Endothelial cell of umbilical vein (primary cell): ENCODE results near the gene HOXC12. TPM values are rescaled to one million over a fixed set of nuclear protein-coding genes. Genes with fewer than 3 reads are reported as not detected.

Experiments
- BruUV-seq: library from RNA; stranded (reverse); fragments of 400-500 nt; replicated peaks from 2 replicates; lab custom pipeline; 2021; lab: Mats Ljungman, UMichigan
- CTCF ChIA-PET: fragments of 300-600, 350-600 bp; sonication (Branson Sonifier 250); formaldehyde crosslinking; loops from one replicate; lab custom pipeline; 2021; ENCODE audit warnings: antibody characterized with exemption, inconsistent platforms; lab: Charles Lee
- POLR2A ChIA-PET: fragments of 300-600, 350-600 bp; sonication (Branson Sonifier 250); formaldehyde crosslinking; loops from one replicate; lab custom pipeline; 2021; ENCODE audit warnings: antibody characterized with exemption, inconsistent platforms; lab: Charles Lee
- DNase-seq: peaks from one replicate; pipeline ENCODE4 v3.0.0-alpha.2; 2011; ENCODE audit warnings: low read depth, low spot score
- FAIRE-seq: peaks from 2 replicates; lab custom pipeline; 2011; peaks lifted over from hg19 to GRCh38; lab: Jason Lieb, UNC
- H2AFZ ChIP-seq: 2 replicates; pipeline ENCODE4 v1.6.0; 2012; ENCODE audit warnings: low read depth, low read length, control low read depth, inconsistent platforms
- H3K27ac ChIP-seq: 2 replicates; pipeline ENCODE4 v1.5.1; 2011; ENCODE audit warnings: low read depth, mild to moderate bottlenecking, control low read depth, low read length, moderate library complexity; ENCODE audit not compliant: insufficient read depth
- H3K27me3 ChIP-seq, 2 experiments: 2 replicates each; pipeline versions ENCODE4 v1.6.0 to v1.6.1; 2011; ENCODE audit warnings: low read length in 2 of 2, mixed read lengths in 1 of 2; ENCODE audit not compliant: control insufficient read depth in 2 of 2, insufficient read depth in 2 of 2
- H3K36me3 ChIP-seq, 2 experiments: 2 replicates in 1 of 2; 3 replicates in 1 of 2; pipeline ENCODE4 v1.5.1; 2011; ENCODE audit warnings: low read length in 2 of 2, mild to moderate bottlenecking in 1 of 2, moderate library complexity in 1 of 2; ENCODE audit not compliant: control insufficient read depth in 2 of 2, insufficient read depth in 2 of 2; ENCODE audit errors: extremely low read depth in 1 of 2
- H3K4me1 ChIP-seq: 3 replicates; pipeline ENCODE4 v1.5.1; 2011; ENCODE audit warnings: mild to moderate bottlenecking, low read length; ENCODE audit not compliant: control insufficient read depth, insufficient read depth; ENCODE audit errors: extremely low read depth
- H3K4me2 ChIP-seq: 2 replicates; pipeline ENCODE4 v1.6.1; 2011; ENCODE audit warnings: low read length, control low read depth, mixed read lengths; ENCODE audit not compliant: insufficient read depth
- H3K4me3 ChIP-seq, 3 experiments: fragments of 200-600 bp in 1 of 3; sonication (generic), shearing (Covaris generic) in 1 of 3; replicated peaks in 1 of 3; 2 replicates each; pipeline ENCODE4 v1.5.1; 2011 to 2016; ENCODE audit warnings: control low read depth in 3 of 3, low read length in 3 of 3, mild to moderate bottlenecking in 2 of 3, inconsistent platforms in 1 of 3, low read depth in 1 of 3, moderate library complexity in 1 of 3; ENCODE audit not compliant: insufficient read depth in 1 of 3
- H3K79me2 ChIP-seq: 2 replicates; pipeline ENCODE4 v1.6.0; 2012; ENCODE audit warnings: low read length, inconsistent platforms; ENCODE audit not compliant: control insufficient read depth, insufficient read depth
- H3K9ac ChIP-seq: replicated peaks from 2 replicates; pipeline ENCODE3; 2011; ENCODE audit warnings: low read length, control low read depth; ENCODE audit not compliant: insufficient read depth; ENCODE audit errors: extremely low read depth
- H3K9me1 ChIP-seq: replicated peaks from 3 replicates; pipeline ENCODE4 v1.6.0; 2011; ENCODE audit warnings: mild to moderate bottlenecking, low read length; ENCODE audit not compliant: control insufficient read depth, insufficient read depth; ENCODE audit errors: extremely low read depth
- H3K9me3 ChIP-seq: replicated peaks from 2 replicates; pipeline ENCODE4 v1.5.1; 2012; ENCODE audit warnings: low read length, inconsistent platforms; ENCODE audit not compliant: control insufficient read depth, insufficient read depth
- H4K20me1 ChIP-seq: replicated peaks from 2 replicates; pipeline ENCODE3; 2011; ENCODE audit warnings: mild to moderate bottlenecking, low read length; ENCODE audit not compliant: control insufficient read depth, insufficient read depth; ENCODE audit errors: extremely low read depth
- CTCF ChIP-seq, 2 donors: IDR thresholded peaks; 1 replicate in 1 of 2; 2 replicates in 1 of 2; pipeline ENCODE4 v1.5.1; 2011; ENCODE audit warnings: low read length in 2 of 2, mild to moderate bottlenecking in 2 of 2, moderate library complexity in 2 of 2, control low read depth in 1 of 2, inconsistent platforms in 1 of 2, low read depth in 1 of 2; ENCODE audit not compliant: insufficient read depth in 1 of 2; ENCODE audit errors: extremely low read depth in 1 of 2
- EZH2 ChIP-seq: IDR thresholded peaks from 2 replicates; pipeline ENCODE4 v1.6.1; 2012; ENCODE audit warnings: borderline replicate concordance, low read depth, mild to moderate bottlenecking, moderate library complexity, low read length, inconsistent platforms; ENCODE audit not compliant: severe bottlenecking
- FOS ChIP-seq: IDR thresholded peaks from 2 replicates; pipeline ENCODE4 v1.6.1; 2011; ENCODE audit warnings: mild to moderate bottlenecking, low read length, moderate library complexity, borderline replicate concordance; ENCODE audit not compliant: insufficient read depth
- GATA2 ChIP-seq: IDR thresholded peaks from 2 replicates; pipeline ENCODE4 v1.7.0; 2011; ENCODE audit warnings: low read depth, mild to moderate bottlenecking, moderate library complexity, mixed read lengths, low read length; ENCODE audit not compliant: insufficient read length, insufficient read depth
- JUN ChIP-seq: IDR thresholded peaks from 2 replicates; pipeline ENCODE4 v1.6.1; 2011; ENCODE audit warnings: borderline replicate concordance, low read depth; ENCODE audit not compliant: insufficient read length, insufficient read depth
- MAX ChIP-seq: IDR thresholded peaks from 2 replicates; pipeline ENCODE4 v1.6.1; 2011; ENCODE audit not compliant: insufficient read depth, insufficient read length
- POLR2AphosphoS5 ChIP-seq: IDR thresholded peaks from 2 replicates; pipeline ENCODE4 v1.6.1; 2012; ENCODE audit warnings: low read depth, mild to moderate bottlenecking, control low read depth, low read length, moderate library complexity; ENCODE audit not compliant: insufficient read depth
- dilution Hi-C: fragments of 300-500 bp; cut with MboI; formaldehyde crosslinking; loops from one replicate; pipeline ENCODE4 v1.15.0; 2019; ENCODE audit warnings: low sequenced_read_pairs; ENCODE audit not compliant: extremely low pct_ligation_motif_present
- intact Hi-C: fragments of 100-400 bp; cut with micrococcal nuclease; formaldehyde crosslinking; loops from one replicate; pipeline ENCODE4 v1.10.0; 2022
- polyA plus RNA-seq, 4 experiments: library from polyadenylated mRNA; depleted of rRNA in 3 of 4; stranded (reverse) in 3 of 4; unstranded in 1 of 4; fragments of >200 nt; gene quantifications; 2 replicates each; pipeline versions ENCODE4 v1.2.1 to v1.2.3, GENCODE V29; 2011 to 2012; ENCODE audit warnings: missing spikeins in 1 of 4
- total RNA-seq: library from RNA; stranded (reverse); gene quantifications from 2 replicates; pipeline ENCODE4 v1.2.3, GENCODE V29; 2021

The HOXC12 gene
- total and polyA plus RNA-seq, 2 donors (not counting 3 experiments of a cell fraction or from before 2014, with no cell fraction given) = not detected

GRCh38 chr12:53995378-53996239, 40.9 kb downstream of the HOXC12 start:
- H3K27me3 ChIP-seq = peaks cover 85 to 99% of the 10 kb centered on the region in 2 experiments
- FAIRE-seq (peak; percentile 54), DNase-seq (no peak)
- H3K27ac ChIP-seq = no peak overlapping the region
- no peaks in the 10 kb centered on the region for H3K4me1 ChIP-seq
- ChIA-PET POLR2A (interaction anchor here (0.6 kb wide), 1 partner anchor 598 kb away, joined by 3 read pairs; no protein-coding TSS in a partner anchor), CTCF (interaction anchor here (0.6 to 3.7 kb wide), 4 partner anchors 10 to 231 kb away, joined by 5 to 17 read pairs (median 8); no protein-coding TSS in a partner anchor)
- H3K9me1 ChIP-seq = no peaks in the 10 kb centered on the region
- BruUV-seq = no TSS peak
- no peaks in the 10 kb centered on the region for H3K79me2 ChIP-seq
- H3K9me3 ChIP-seq = no peaks in the 10 kb centered on the region
- peak overlapping the region; percentile 37 for H2AFZ ChIP-seq
- H3K4me2 ChIP-seq = peak overlapping the region; percentile 22
- no peak overlapping the region for H3K9ac ChIP-seq
- dilution Hi-C loops = no loop called here
- no peaks in the 10 kb centered on the region for H3K36me3 ChIP-seq
- TF ChIP-seq EZH2 (peak; percentile 76), MAX (no peak), CTCF (IDR thresholded peaks at IDR 0.05; ENCODE audit: extremely low read depth in 1 of 2, insufficient read depth in 1 of 2, low read depth in 1 of 2, low read length in 2 of 2) (no peak), JUN (no peak), POLR2AphosphoS5 (no peak), GATA2 (no peak), FOS (no peak)
- H4K20me1 ChIP-seq = no peaks in the 10 kb centered on the region
- H3K4me3 ChIP-seq = peak overlapping the region in 1 of 3 experiments; percentile 23
- intact Hi-C loops = no loop called here
